COLO668 (cell line): ENCODE data around the gene ALOX15B.
A peak's percentile ranks its signal among the peaks of the same experiment; 100 is the strongest.

ENCODE experiments used
- DNase-seq: peaks from one replicate; lab custom pipeline; 2025; ENCODE audit not compliant: unreplicated experiment; lab: John Stamatoyannopoulos, UW

Gene ALOX15B, protein sequence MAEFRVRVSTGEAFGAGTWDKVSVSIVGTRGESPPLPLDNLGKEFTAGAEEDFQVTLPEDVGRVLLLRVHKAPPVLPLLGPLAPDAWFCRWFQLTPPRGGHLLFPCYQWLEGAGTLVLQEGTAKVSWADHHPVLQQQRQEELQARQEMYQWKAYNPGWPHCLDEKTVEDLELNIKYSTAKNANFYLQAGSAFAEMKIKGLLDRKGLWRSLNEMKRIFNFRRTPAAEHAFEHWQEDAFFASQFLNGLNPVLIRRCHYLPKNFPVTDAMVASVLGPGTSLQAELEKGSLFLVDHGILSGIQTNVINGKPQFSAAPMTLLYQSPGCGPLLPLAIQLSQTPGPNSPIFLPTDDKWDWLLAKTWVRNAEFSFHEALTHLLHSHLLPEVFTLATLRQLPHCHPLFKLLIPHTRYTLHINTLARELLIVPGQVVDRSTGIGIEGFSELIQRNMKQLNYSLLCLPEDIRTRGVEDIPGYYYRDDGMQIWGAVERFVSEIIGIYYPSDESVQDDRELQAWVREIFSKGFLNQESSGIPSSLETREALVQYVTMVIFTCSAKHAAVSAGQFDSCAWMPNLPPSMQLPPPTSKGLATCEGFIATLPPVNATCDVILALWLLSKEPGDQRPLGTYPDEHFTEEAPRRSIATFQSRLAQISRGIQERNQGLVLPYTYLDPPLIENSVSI

DNA sequence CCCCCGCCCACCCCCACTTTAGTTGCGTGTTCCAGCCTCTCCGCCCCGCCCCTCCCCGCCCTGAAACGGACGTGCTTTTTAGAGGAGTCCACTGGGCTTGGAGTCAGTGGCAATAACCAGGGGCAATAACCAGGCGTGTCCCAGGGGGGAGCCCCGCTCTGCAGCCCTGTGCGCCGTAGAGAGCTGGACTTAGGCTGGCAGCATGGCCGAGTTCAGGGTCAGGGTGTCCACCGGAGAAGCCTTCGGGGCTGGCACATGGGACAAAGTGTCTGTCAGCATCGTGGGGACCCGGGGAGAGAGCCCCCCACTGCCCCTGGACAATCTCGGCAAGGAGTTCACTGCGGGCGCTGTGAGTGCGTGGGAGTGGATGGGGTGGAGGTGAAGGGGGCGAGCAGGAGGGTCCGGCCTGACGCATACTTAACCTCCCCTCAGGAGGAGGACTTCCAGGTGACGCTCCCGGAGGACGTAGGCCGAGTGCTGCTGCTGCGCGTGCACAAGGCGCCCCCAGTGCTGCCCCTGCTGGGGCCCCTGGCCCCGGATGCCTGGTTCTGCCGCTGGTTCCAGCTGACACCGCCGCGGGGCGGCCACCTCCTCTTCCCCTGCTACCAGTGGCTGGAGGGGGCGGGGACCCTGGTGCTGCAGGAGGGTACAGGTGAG is at the start of gene ALOX15B:
Gene ALOX15B, plus strand, starts transcription at position 106 of the 657 bp plus-strand sequence. Its CDS starts 97 bp downstream, at position 203.
- no peak for DNase-seq

DNA sequence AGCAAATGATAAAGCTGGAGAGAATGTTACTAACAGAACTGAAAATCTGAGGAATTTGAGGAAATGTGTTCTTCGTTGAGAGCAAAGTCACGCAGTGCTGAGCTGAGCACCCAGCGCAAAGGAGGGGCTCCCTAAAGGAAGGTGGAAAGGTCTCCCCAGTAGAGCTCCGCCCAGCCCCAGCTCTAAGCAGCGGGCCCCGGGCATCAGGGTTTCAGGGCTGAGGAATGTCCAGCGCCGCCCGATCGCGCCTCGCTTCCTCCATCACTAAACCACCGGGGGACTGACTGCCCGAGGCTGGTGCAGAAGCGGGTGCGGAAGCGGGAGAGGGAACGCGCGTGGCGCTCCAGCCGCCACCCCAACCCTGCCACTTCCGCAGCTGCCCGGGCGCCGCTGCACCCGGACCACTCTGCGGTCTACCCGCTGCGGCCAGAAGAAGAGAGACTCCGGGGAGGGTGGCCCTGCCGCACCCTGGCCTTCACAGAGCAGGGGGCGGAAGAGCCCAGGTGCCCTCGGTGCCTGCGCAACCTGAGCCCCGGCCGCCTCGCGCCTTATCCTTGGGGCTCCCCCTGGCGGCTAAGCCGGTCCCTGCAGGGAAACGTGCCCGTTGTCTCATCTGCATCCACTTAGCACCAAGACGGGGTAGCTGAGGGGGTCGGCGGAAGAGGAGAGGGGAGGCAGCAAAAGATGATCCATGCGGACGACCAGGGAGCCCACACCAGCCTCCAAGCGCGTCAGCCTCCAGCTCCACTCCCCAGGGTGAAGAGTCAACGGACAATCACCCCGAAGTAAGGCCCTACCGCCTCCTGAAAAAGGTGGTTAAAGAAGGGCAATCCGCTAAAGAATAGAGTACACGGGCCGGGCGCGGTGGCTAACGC is 48.8 kb upstream of the ALOX15B start:
- peak; percentile 75 for DNase-seq

DNA sequence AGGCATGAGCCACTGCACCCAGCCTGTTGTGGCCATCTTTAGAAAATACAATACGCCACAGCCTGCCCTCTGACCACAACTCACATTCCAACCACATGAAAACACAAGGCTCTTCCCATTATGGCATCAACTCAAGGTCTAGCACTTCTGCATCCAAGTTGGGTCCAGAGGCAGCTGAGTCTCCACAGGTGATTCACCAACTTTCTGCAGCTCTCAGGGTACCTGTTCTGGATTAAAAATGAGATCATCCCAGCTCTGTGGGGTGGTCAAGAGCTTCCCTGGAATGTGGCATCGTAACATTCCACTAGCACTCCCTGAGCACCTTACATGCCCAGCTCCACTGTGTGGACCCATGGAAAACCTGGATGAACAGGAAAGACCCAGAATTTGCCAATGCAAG is 46.3 kb upstream of the ALOX15B start:
- no peak for DNase-seq

DNA sequence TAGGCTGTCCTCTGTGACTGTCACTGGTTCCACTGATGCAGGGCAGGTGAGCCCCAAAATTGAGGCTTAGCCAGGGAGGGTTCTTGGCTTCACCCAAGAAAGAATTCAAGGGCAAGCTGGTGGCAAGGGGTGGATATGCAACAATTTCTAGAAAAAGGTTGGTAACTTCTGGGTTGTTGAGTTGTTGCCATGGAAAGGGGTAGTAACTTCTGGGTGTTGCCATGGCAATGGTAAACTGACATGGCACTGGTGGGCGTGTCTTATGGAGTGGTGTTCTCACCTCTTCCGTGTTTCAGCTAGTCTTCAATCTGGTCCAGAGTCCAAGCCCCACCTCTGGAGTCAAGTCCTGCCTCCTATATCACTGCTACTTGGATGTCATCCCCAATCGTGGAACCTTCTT is 45.9 kb upstream of the ALOX15B start:
- DNase-seq: no peak

DNA sequence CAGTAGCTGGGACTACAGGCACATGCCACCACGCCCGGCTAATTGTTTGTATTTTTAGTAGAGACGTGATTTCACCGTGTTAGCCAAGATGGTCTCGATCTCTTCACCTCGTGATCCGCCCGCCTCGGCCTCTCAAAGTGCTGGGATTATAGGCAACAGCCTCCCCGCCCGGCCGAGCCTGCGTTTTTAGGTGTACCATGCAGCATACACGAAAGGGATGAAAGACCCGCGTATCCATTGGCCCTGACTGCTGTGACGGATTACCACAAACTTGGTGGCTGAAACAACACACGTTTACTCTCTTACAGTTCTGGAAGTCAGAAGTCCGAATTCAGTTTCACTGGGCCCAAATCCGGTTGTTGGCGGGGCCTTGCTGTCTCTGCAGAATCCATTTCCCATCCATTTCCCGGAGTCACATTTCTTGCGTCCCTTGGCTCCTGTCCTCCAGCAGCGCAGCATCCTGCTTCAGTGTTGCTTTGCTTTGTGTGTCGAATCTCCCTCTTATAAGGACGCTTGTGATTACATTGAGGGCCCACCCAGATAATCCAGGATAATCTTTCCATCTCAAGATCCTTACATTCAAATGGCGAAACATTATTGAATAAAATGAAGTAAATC is 44.8 kb upstream of the ALOX15B start:
- DNase-seq: no peak

DNA sequence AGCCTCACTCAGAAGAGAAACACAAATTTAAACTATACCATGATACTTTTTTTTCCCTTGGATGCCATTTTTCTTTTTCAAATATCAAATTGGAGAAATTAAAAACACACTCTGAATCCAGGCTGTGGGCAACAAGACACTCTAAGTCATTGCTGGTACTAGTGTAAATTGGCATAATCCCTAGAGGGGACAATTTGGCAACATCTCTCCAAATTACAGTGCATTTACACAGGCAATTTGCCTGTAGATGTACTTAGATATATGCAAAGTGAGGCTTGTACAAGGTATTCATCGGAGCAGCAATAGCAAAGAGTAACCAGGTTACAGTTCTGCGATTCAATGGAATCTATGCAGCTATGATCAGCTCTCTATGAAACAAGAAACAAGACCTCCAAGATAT is 43.1 kb upstream of the ALOX15B start:
- DNase-seq: no peak

DNA sequence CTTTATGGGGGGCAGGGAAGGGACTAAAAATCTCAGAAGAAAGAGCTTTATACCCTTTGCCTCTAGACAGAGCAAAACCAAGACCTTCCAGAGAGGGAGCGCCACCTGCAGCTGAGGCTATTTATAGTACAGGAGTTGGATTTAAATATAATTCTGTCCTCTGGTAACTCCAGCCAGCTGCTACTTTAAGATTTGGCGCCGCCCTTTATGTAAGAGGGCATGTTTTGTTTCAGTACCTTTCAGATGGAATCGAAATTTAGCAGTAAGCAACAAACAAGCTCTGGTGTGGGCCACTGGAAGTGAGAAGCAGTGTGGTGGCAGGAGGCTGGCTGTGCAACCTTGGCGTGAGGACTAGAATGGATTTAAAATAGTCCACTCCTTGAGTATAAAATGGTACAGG is 41.7 kb upstream of the ALOX15B start:
- peak; percentile 21 for DNase-seq

DNA sequence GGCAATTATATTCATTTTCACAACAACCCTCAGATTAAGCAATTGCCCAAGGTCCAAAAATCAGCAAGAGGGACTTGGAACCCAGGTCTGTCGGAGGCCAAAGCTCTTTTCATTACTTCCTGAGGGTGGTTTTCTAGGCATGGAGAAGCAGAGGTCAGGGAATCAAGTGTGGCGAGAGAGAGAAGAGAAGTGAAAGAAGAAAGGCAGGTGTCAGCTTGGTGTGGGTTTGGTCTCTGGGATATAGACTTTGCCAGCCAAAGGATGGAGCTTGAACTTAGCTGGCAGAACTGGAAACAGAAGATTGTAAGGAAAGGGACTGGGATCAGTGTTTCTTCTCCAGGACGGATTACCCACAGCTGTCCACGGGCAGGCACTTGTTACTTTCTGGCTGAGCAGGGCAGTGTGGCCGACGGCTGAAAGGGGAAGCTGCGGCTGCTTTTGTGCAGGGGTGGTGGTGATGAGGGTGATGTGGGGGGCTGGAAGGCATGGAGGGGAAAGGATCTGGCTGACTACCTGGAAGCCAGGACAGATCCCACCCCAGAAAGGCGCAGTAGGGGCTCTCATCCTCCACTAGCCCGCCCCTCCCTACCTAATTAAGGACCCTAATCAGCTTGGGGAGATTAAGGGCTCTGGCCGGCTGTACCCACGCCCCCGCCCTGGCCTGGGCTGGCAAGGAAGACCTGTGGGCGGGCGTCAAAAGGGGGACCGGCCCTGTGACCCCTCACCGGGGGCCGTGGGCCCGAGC is 36.7 kb upstream of the ALOX15B start, which contains the start of gene GUCY2D:
Gene GUCY2D, plus strand, starts transcription at position 640 of the 745 bp plus-strand sequence. CDS start 433 bp downstream, outside the sequence.
- no peak for DNase-seq

DNA sequence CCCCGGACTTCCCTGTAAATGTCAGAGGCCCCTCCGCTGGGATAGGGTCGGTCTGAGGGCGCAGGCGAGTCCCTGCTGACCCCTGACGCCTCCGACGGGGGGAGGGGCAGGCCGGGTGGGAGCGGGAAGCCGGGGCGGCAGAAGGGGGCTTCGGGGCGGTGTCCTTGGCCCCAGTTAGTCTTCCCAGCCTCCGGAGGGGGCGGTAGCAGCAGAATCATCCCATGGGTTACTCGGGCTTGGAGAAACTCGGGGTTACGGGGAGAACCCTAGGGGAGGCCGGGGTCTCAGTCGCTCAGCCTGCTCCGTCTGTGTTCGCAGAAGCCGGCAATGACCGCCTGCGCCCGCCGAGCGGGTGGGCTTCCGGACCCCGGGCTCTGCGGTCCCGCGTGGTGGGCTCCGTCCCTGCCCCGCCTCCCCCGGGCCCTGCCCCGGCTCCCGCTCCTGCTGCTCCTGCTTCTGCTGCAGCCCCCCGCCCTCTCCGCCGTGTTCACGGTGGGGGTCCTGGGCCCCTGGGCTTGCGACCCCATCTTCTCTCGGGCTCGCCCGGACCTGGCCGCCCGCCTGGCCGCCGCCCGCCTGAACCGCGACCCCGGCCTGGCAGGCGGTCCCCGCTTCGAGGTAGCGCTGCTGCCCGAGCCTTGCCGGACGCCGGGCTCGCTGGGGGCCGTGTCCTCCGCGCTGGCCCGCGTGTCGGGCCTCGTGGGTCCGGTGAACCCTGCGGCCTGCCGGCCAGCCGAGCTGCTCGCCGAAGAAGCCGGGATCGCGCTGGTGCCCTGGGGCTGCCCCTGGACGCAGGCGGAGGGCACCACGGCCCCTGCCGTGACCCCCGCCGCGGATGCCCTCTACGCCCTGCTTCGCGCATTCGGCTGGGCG is 35.9 kb upstream of the ALOX15B start:
- no peak for DNase-seq

DNA sequence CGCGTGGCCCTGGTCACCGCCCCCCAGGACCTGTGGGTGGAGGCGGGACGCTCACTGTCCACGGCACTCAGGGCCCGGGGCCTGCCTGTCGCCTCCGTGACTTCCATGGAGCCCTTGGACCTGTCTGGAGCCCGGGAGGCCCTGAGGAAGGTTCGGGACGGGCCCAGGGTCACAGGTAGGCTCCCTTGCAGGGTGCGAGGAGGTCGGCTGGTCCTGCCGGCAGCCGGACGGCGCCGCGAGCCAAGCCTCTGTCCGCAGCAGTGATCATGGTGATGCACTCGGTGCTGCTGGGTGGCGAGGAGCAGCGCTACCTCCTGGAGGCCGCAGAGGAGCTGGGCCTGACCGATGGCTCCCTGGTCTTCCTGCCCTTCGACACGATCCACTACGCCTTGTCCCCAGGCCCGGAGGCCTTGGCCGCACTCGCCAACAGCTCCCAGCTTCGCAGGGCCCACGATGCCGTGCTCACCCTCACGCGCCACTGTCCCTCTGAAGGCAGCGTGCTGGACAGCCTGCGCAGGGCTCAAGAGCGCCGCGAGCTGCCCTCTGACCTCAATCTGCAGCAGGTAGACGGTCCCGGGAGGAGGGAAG is 35.2 kb upstream of the ALOX15B start:
- DNase-seq: no peak

DNA sequence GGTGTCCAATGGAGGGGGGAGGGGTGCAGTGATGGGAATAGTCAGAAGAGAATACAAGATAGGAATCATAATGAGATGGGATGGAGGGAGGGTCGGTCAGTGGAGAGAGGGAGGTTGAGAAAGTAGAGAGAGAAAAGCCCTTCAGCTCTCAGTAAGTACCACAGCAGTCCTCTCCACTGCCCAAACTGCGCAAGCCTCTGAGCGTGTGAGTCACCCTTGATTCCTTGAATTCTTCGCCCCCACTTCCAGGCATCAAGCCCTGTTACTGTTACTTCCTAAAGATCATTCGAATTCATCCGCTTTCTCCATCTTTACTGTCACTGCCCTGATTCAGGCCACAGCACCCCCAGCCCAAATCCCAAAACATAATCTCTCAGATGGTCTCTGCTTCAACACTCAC is 34.0 kb upstream of the ALOX15B start:
- no peak for DNase-seq

DNA sequence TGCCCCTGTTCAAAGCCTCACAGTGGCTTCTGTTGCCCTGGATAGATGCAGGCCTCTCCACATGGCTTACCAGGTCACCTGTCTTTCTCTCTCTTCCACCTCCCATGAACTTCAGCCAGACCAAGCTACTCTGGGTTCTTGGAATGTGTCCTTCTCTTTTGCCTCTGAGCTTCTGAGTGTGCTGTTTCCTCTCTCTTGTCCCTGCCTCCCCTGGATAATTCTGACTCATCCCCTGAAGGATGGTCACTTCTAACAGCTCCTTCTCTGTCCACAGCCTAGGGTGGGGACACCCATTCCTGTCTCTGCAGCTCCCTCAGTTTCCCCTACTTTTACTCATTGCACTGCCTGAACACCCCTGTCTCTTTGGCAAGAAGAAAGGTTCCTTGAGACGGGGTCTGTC is 33.5 kb upstream of the ALOX15B start:
- DNase-seq: no peak

DNA sequence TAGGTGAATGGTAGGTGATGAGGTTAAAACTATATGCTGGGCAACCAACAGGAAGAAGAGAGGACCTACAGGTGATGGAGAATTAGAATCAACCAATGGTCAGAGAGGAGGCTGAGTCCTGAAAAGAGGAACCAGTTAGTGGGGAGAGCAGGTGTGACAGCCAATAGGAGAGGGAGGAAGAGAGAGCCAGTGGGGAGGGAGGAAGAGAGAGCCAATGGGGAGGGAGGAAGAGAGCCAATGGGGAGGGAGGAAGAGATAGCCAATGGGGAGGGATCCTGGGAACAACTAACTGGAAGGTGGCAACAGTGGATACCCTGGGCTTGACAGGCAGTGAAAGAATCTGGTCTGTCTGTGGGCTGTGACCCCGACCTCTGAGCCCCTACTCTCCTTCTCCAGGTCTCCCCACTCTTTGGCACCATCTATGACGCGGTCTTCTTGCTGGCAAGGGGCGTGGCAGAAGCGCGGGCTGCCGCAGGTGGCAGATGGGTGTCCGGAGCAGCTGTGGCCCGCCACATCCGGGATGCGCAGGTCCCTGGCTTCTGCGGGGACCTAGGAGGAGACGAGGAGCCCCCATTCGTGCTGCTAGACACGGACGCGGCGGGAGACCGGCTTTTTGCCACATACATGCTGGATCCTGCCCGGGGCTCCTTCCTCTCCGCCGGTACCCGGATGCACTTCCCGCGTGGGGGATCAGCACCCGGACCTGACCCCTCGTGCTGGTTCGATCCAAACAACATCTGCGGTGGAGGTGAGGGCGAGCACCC is 32.7 kb upstream of the ALOX15B start:
- DNase-seq: no peak

DNA sequence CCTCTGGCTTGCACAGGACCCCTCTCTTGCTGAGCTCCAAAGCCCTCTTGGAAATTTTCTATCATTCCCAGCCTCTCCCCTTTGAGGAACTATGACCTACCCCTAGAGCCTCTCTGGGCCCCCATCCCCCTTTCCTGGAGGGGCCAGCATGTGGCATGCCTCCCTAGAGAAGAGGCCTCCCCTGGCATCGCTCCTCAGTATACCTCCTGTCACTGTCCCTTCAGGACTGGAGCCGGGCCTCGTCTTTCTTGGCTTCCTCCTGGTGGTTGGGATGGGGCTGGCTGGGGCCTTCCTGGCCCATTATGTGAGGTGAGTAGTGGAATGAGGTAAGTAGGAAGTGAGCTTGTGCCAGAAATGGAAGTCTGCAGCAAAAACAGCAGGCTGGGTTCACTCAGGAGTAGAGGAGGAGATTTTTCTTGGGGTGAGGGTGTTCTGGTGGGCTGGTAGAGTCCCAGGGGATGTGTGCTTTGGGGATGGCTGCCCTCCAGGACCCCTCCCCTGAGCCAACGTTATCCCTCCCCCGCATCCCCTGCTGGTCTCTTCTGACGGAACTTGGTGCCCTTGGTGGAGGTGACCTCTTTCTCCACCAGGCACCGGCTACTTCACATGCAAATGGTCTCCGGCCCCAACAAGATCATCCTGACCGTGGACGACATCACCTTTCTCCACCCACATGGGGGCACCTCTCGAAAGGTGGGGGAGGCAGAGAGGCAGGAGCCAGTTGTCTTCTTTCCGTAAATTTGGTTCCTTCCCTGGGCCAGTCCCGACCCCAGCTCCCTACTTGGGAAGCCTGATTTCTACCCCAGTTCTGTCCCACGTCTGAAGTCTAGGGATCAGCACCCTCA is 31.8 kb upstream of the ALOX15B start:
- DNase-seq: no peak

DNA sequence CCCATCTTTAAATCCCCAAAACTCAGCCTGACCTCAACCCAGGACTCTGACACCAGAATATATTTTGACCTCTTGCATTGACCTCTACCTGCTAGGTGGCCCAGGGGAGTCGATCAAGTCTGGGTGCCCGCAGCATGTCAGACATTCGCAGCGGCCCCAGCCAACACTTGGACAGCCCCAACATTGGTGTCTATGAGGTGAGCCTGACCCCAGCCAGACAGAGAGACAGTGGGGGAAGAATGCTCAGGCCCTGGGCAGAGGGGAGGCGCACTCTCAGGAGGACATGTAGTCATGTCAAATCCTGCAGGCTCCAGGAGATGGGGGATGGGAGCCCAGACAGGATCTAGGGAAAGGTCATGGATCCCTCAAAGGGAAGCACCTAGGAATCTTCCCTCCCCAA is 31.0 kb upstream of the ALOX15B start:
- no peak for DNase-seq

DNA sequence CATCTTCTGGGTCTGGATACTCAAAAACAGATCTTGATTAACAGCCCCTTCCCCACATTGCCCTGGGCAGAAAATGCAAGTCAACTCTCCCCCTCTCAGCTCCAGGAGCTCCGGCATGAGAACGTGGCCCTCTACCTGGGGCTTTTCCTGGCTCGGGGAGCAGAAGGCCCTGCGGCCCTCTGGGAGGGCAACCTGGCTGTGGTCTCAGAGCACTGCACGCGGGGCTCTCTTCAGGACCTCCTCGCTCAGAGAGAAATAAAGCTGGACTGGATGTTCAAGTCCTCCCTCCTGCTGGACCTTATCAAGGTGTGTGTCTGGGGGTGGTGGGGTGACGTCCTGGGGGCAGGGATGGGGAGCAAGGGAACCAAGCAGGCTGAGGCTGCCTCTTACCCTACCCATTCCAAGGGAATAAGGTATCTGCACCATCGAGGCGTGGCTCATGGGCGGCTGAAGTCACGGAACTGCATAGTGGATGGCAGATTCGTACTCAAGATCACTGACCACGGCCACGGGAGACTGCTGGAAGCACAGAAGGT is 26.7 kb upstream of the ALOX15B start:
- no peak for DNase-seq
